ENCODE measurements around the gene ELK4. TPM values are rescaled to one million over a fixed set of nuclear protein-coding genes. Genes with fewer than 3 reads are reported as not detected.

The ELK4 gene
- total and polyA plus RNA-seq, 2 of the 13 experiments (the other 11 are each of a cell fraction or from before 2014, with no cell fraction given) = 8.3 to 13.1 TPM

DNA sequence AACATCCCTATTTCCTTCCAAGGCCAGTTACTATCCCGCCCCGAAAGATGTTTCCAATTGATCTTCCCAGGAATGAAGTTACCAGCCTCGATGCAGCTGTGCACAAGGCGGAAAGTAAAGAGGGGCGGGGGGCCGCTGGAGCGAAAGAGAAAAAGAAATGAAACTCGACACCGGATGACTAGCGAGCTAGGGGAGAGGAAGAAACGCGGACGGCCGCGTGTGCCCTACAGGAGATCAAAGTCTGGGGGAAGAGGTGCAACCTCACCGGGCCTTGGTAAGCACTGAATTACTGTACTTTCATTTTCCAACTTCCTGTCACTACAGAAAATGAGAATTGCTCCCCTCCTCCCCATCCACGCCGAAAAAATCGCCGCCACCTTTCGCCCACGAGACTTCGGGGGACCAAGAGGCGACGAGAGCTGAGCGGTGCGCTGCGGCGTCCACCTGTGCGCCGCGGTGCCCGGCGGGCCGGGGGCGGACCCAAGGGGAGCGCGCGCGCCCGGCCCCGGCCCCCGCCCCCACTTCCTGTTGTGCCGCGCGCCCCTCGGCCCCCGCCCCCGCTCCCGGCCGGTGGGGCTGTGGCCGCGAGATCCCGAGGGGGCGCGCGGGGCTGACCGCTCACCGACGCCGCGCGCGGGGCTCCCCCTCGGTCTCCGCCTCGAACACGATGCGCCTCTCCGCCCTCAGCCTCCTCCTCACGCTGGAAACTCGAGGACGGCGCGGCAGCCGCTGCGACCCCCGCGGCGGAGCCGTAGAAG lies 622 bp downstream of the ELK4 start (continued):
- no peak for TF ChIP-seq U2AF1 (optimal IDR thresholded peaks at IDR 0.05; ENCODE audit: low read depth, low read length)
- no peak for TF ChIP-seq GTF2F1 (IDR thresholded peaks at IDR 0.05; ENCODE audit: low read length)
- no peak for TF ChIP-seq ZNF34 (CRISPR knock-in tag; IDR thresholded peaks at IDR 0.05; ENCODE audit: borderline replicate concordance)
- no peak for TF ChIP-seq MATR3 (CRISPR knock-in tag; IDR thresholded peaks at IDR 0.05)
- no peak for TF ChIP-seq ZNF615 (CRISPR knock-in tag; IDR thresholded peaks at IDR 0.05; ENCODE audit: borderline replicate concordance)
- TF ChIP-seq BORCS8-MEF2B (CRISPR knock-in tag; IDR thresholded peaks at IDR 0.05) = no peak; the same call in 1 of the 2 replicates
- no peak for TF ChIP-seq ZNF569 (CRISPR knock-in tag; IDR thresholded peaks at IDR 0.05; ENCODE audit: borderline replicate concordance)
- TF ChIP-seq, protein P1, sequence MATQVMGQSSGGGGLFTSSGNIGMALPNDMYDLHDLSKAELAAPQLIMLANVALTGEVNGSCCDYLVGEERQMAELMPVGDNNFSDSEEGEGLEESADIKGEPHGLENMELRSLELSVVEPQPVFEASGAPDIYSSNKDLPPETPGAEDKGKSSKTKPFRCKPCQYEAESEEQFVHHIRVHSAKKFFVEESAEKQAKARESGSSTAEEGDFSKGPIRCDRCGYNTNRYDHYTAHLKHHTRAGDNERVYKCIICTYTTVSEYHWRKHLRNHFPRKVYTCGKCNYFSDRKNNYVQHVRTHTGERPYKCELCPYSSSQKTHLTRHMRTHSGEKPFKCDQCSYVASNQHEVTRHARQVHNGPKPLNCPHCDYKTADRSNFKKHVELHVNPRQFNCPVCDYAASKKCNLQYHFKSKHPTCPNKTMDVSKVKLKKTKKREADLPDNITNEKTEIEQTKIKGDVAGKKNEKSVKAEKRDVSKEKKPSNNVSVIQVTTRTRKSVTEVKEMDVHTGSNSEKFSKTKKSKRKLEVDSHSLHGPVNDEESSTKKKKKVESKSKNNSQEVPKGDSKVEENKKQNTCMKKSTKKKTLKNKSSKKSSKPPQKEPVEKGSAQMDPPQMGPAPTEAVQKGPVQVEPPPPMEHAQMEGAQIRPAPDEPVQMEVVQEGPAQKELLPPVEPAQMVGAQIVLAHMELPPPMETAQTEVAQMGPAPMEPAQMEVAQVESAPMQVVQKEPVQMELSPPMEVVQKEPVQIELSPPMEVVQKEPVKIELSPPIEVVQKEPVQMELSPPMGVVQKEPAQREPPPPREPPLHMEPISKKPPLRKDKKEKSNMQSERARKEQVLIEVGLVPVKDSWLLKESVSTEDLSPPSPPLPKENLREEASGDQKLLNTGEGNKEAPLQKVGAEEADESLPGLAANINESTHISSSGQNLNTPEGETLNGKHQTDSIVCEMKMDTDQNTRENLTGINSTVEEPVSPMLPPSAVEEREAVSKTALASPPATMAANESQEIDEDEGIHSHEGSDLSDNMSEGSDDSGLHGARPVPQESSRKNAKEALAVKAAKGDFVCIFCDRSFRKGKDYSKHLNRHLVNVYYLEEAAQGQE (IDR thresholded peaks at IDR 0.05; ENCODE audit: borderline replicate concordance in 1 of 2, low read depth in 1 of 2, low read length in 2 of 2) = peak in 1 of 2 experiments; percentile 33; a peak in 1 of 4 replicates
- peak; percentile 66 for TF ChIP-seq MED1 (CRISPR knock-in tag; IDR thresholded peaks at IDR 0.05)
- TF ChIP-seq KAT8 (CRISPR knock-in tag; IDR thresholded peaks at IDR 0.05) = peak; percentile 62; the same call in 1 of the 2 replicates
- TF ChIP-seq NFE2 (CRISPR knock-in tag; IDR thresholded peaks at IDR 0.05) = no peak
- TF ChIP-seq, protein P2, sequence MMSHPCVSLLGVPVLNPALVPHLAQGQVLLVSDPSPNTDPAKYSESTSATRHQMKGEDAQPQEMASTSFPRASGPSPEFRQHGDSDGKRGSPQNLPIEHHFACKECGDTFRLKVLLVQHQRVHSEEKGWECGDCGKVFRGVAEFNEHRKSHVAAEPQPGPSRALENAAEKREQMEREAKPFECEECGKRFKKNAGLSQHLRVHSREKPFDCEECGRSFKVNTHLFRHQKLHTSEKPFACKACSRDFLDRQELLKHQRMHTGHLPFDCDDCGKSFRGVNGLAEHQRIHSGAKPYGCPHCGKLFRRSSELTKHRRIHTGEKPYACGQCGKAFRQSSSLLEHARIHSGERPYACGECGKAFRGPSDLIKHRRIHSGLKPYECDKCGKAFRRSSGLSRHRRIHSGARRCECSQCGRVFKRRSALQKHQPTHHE (CRISPR knock-in tag; IDR thresholded peaks at IDR 0.05; ENCODE audit: borderline replicate concordance) = no peak; the same call in 1 of the 2 replicates
- TF ChIP-seq STAG1 (CRISPR knock-in tag; IDR thresholded peaks at IDR 0.05) = no peak
- peak; percentile 61; the same call in 1 of the 2 replicates for TF ChIP-seq ZNF501 (CRISPR knock-in tag; IDR thresholded peaks at IDR 0.05)
- TF ChIP-seq ZNF256 (CRISPR knock-in tag; conservative IDR thresholded peaks at IDR 0.05) = 0 out of 2 replicates have a peak, but pooled peaks have one; percentile 22
- TF ChIP-seq, protein P3, sequence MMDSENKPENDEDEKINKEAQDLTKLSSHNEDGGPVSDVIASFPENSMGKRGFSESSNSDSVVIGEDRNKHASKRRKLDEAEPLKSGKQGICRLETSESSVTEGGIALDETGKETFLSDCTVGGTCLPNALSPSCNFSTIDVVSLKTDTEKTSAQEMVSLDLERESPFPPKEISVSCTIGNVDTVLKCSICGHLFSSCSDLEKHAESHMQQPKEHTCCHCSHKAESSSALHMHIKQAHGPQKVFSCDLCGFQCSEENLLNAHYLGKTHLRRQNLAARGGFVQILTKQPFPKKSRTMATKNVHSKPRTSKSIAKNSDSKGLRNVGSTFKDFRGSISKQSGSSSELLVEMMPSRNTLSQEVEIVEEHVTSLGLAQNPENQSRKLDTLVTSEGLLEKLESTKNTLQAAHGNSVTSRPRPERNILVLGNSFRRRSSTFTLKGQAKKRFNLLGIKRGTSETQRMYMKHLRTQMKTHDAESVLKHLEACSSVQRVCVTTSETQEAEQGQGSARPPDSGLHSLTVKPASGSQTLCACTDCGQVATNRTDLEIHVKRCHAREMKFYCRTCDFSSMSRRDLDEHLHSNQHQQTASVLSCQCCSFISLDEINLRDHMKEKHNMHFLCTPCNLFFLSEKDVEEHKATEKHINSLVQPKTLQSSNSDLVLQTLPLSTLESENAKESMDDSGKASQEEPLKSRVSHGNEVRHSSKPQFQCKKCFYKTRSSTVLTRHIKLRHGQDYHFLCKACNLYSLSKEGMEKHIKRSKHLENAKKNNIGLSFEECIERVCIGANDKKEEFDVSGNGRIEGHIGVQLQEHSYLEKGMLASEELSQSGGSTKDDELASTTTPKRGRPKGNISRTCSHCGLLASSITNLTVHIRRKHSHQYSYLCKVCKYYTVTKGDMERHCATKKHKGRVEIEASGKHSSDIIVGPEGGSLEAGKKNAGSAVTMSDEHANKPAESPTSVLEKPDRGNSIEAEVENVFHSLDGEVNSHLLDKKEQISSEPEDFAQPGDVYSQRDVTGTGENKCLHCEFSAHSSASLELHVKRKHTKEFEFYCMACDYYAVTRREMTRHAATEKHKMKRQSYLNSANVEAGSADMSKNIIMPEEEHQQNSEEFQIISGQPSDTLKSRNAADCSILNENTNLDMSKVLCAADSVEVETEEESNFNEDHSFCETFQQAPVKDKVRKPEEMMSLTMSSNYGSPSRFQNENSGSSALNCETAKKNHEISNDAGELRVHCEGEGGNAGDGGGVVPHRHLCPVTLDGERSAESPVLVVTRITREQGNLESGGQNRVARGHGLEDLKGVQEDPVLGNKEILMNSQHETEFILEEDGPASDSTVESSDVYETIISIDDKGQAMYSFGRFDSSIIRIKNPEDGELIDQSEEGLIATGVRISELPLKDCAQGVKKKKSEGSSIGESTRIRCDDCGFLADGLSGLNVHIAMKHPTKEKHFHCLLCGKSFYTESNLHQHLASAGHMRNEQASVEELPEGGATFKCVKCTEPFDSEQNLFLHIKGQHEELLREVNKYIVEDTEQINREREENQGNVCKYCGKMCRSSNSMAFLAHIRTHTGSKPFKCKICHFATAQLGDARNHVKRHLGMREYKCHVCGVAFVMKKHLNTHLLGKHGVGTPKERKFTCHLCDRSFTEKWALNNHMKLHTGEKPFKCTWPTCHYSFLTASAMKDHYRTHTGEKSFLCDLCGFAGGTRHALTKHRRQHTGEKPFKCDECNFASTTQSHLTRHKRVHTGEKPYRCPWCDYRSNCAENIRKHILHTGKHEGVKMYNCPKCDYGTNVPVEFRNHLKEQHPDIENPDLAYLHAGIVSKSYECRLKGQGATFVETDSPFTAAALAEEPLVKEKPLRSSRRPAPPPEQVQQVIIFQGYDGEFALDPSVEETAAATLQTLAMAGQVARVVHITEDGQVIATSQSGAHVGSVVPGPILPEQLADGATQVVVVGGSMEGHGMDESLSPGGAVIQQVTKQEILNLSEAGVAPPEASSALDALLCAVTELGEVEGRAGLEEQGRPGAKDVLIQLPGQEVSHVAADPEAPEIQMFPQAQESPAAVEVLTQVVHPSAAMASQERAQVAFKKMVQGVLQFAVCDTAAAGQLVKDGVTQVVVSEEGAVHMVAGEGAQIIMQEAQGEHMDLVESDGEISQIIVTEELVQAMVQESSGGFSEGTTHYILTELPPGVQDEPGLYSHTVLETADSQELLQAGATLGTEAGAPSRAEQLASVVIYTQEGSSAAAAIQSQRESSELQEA (CRISPR knock-in tag; IDR thresholded peaks at IDR 0.05; ENCODE audit: not compliant biosample characterization) = no peak
